CD4-positive, alpha-beta T cell (primary cell): Measurements from ENCODE around the gene SNCA. TPM values are rescaled to one million over a fixed set of nuclear protein-coding genes. Genes with fewer than 3 reads are reported as not detected.

Experiments
- ATAC-seq: fragments of 200-7000 bp; cut with Tn5 transposase; one replicate; pipeline ENCODE4 v1.10.0; 2022; ENCODE audit warnings: mild to moderate bottlenecking; ENCODE audit not compliant: poor library complexity
- CTCF ChIA-PET: fragments of 350-600 bp; sonication (Branson Sonifier 250); formaldehyde crosslinking; loops from one replicate; lab custom pipeline; 2021; ENCODE audit warnings: antibody characterized with exemption, inconsistent platforms; lab: Charles Lee
- POLR2A ChIA-PET: fragments of 350-600 bp; sonication (Branson Sonifier 250); formaldehyde crosslinking; loops from one replicate; lab custom pipeline; 2021; ENCODE audit warnings: antibody characterized with exemption, inconsistent platforms; lab: Charles Lee
- DNase-seq, 14 experiments: peaks; one replicate each; pipeline ENCODE4 v3.0.0-alpha.2; 2013 to 2020; ENCODE audit warnings: mixed read lengths in 2 of 14
- H3K27ac ChIP-seq, 2 donors: one replicate each; pipeline versions ENCODE4 v1.5.1 to v1.7.0; 2013; ENCODE audit warnings: low read length in 2 of 2, low read depth in 1 of 2, mild to moderate bottlenecking in 1 of 2
- H3K27me3 ChIP-seq, 2 experiments: 1 replicate in 1 of 2; 2 replicates in 1 of 2; pipeline versions ENCODE4 v1.6.1 to v1.7.0; 2013; ENCODE audit warnings: low read length in 2 of 2, control low read depth in 1 of 2, mild to moderate bottlenecking in 1 of 2, moderate library complexity in 1 of 2; ENCODE audit not compliant: insufficient read depth in 2 of 2, control insufficient read depth in 1 of 2
- H3K36me3 ChIP-seq: one replicate; pipeline ENCODE4 v1.6.1; 2013; ENCODE audit warnings: low read length, control low read depth; ENCODE audit not compliant: insufficient read depth
- H3K4me1 ChIP-seq: one replicate; pipeline ENCODE4 v1.6.1; 2013; ENCODE audit warnings: low read length, control low read depth; ENCODE audit not compliant: insufficient read depth
- H3K4me3 ChIP-seq: one replicate; pipeline ENCODE4 v1.5.1; 2013; ENCODE audit warnings: mild to moderate bottlenecking, low read length, moderate library complexity
- H3K9me3 ChIP-seq, 2 experiments: 1 replicate in 1 of 2; 2 replicates in 1 of 2; pipeline versions ENCODE4 v1.6.1 to v1.7.0; 2013; ENCODE audit warnings: low read length in 2 of 2, mild to moderate bottlenecking in 2 of 2, control low read depth in 1 of 2, moderate library complexity in 1 of 2; ENCODE audit not compliant: control insufficient read depth in 1 of 2, insufficient read depth in 1 of 2
- H3K27ac Mint-ChIP-seq: one replicate; pipeline ENCODE4 v1.8.0; 2020; ENCODE audit warnings: mixed read lengths
- H3K27me3 Mint-ChIP-seq: one replicate; pipeline ENCODE4 v1.8.0; 2021; ENCODE audit warnings: mixed read lengths
- H3K36me3 Mint-ChIP-seq: one replicate; pipeline ENCODE4 v1.8.0; 2021; ENCODE audit warnings: low read depth, mixed read lengths
- H3K4me1 Mint-ChIP-seq: one replicate; pipeline ENCODE4 v1.8.0; 2021; ENCODE audit warnings: low read depth, mixed read lengths
- H3K4me3 Mint-ChIP-seq: one replicate; pipeline ENCODE4 v1.8.0; 2020; ENCODE audit warnings: mild to moderate bottlenecking, mixed read lengths
- H3K9me3 Mint-ChIP-seq: one replicate; pipeline ENCODE4 v1.8.0; 2020; ENCODE audit warnings: mixed read lengths
- intact Hi-C, 2 experiments: fragments of 100-400 bp; cut with DNase I in 1 of 2; cut with micrococcal nuclease in 1 of 2; formaldehyde crosslinking; loops; one replicate each; pipeline versions ENCODE4 v1.15.1 to v1.9.0; 2023 to 2025; cut with DNase I, micrococcal nuclease
- total RNA-seq, 174 experiments: library from RNA in 2 of 174; stranded (reverse) in 2 of 174; gene quantifications; one replicate each; pipeline ENCODE4 v1.2.3 and lab custom pipeline; 2021 to 2026
- TF ChIP-seq, protein P1 (sequence below): fragments of 200-600 bp; IDR thresholded peaks from one replicate; pipeline ENCODE4 v1.8.0; 2022; ENCODE audit warnings: antibody characterized with exemption, mild to moderate bottlenecking

Gene SNCA
- total RNA-seq, 2 experiments from 2014 or later, result not detected

GRCh38 chr4:89755220-89755619, 81.7 kb downstream of the SNCA start:
- H3K4me1 Mint-ChIP-seq, result no peaks in the 10 kb centered on the region
- Histone ChIP-seq H3K4me3 (no peak overlapping the region), H3K9me3 (no peaks in the 10 kb centered on the region), H3K27me3 (no peaks in the 10 kb centered on the region), H3K36me3 (no peaks in the 10 kb centered on the region), H3K4me1 (no peaks in the 10 kb centered on the region), H3K27ac (no peak overlapping the region)
- H3K4me3 Mint-ChIP-seq, result no peak overlapping the region
- CTCF ChIA-PET, result no interaction called here
- ATAC-seq (no peak), DNase-seq (no peak)
- no peaks in the 10 kb centered on the region for H3K36me3 Mint-ChIP-seq
- H3K9me3 Mint-ChIP-seq, result no peaks in the 10 kb centered on the region
- TF ChIP-seq, protein P1, sequence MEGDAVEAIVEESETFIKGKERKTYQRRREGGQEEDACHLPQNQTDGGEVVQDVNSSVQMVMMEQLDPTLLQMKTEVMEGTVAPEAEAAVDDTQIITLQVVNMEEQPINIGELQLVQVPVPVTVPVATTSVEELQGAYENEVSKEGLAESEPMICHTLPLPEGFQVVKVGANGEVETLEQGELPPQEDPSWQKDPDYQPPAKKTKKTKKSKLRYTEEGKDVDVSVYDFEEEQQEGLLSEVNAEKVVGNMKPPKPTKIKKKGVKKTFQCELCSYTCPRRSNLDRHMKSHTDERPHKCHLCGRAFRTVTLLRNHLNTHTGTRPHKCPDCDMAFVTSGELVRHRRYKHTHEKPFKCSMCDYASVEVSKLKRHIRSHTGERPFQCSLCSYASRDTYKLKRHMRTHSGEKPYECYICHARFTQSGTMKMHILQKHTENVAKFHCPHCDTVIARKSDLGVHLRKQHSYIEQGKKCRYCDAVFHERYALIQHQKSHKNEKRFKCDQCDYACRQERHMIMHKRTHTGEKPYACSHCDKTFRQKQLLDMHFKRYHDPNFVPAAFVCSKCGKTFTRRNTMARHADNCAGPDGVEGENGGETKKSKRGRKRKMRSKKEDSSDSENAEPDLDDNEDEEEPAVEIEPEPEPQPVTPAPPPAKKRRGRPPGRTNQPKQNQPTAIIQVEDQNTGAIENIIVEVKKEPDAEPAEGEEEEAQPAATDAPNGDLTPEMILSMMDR, result no peak
- POLR2A ChIA-PET, result no interaction called here
- no peak overlapping the region for H3K27ac Mint-ChIP-seq
- intact Hi-C loops, result no loop called here
- H3K27me3 Mint-ChIP-seq, result no peaks in the 10 kb centered on the region

DNA sequence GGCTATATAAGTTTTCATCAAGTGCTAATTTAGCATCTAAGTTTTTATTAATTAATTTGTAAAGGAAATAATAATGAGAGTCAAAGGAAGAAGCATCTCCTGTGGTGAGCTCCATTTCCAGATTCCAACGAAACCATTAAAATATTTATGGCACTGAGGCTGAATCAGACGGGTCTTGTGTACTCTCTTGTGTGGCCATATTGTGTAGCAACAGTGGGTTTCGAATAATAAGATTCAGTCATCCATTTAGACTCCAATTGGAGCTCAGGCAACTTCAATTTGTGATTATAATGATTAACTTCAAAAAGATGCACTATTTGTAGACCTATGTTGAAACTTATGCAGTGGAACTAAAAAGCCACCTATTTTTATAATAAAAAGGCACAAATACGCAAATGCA, 82.4 kb downstream of the SNCA start:
- Mint-ChIP-seq H3K27me3 (no peaks in the 10 kb centered on the region), H3K4me1 (no peaks in the 10 kb centered on the region), H3K27ac (no peak overlapping the region), H3K9me3 (no peaks in the 10 kb centered on the region), H3K36me3 (no peaks in the 10 kb centered on the region), H3K4me3 (no peak overlapping the region)
- CTCF ChIA-PET, result no interaction called here
- no peak for DNase-seq
- TF ChIP-seq, protein P1, result no peak
- Histone ChIP-seq H3K27me3 (no peaks in the 10 kb centered on the region), H3K9me3 (no peaks in the 10 kb centered on the region), H3K36me3 (no peaks in the 10 kb centered on the region), H3K27ac (no peak overlapping the region), H3K4me1 (no peaks in the 10 kb centered on the region), H3K4me3 (no peak overlapping the region)
- POLR2A ChIA-PET, result no interaction called here
- no peak for ATAC-seq
- intact Hi-C loops, result no loop called here

DNA sequence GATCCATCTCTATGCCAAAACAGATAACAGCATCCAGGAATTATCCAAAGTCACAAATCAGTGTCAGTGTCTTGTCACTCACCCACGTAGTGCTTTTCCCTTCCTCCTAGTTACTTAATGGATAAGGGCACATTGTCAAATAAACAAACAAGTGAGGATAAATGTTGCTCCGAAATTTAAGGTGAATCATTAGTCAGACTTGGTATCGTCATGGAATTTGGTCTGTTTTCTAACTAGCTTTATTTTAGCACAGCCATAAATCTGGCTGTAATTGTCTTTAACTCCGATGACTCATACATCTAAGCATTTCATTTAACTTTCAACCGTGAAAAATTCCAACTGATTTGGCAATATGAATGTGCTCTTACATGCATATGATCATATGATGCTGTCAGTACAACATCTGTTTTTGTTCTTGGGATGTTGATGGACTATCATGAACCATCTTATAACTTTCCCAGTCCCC, 83.3 kb downstream of the SNCA start:
- no peak overlapping the region for H3K4me3 Mint-ChIP-seq
- intact Hi-C loops, result no loop called here
- no peak overlapping the region for H3K4me3 ChIP-seq
- H3K4me1 Mint-ChIP-seq, result no peaks in the 10 kb centered on the region
- H3K9me3 ChIP-seq, result no peaks in the 10 kb centered on the region
- ChIA-PET CTCF (no interaction called here), POLR2A (no interaction called here)
- no peaks in the 10 kb centered on the region for H3K4me1 ChIP-seq
- DNase-seq (no peak), ATAC-seq (no peak)
- no peak overlapping the region for H3K27ac Mint-ChIP-seq
- no peaks in the 10 kb centered on the region for H3K36me3 Mint-ChIP-seq
- no peaks in the 10 kb centered on the region for H3K9me3 Mint-ChIP-seq
- H3K36me3 ChIP-seq, result no peaks in the 10 kb centered on the region
- TF ChIP-seq, protein P1, result no peak
- no peaks in the 10 kb centered on the region for H3K27me3 ChIP-seq
- no peaks in the 10 kb centered on the region for H3K27me3 Mint-ChIP-seq
- H3K27ac ChIP-seq, result no peak overlapping the region
